GM18508 (cell line): ENCODE results near the gene MUS81.
"Not testable (repeated sequence)": the region's sequence is repeated elsewhere in the genome, so short reads cannot be mapped to it uniquely, and the experiment has no call there.

Source experiments
- ATAC-seq: cut with Tn5 transposase; IDR thresholded peaks from one replicate; pipeline ENCODE4 v1.9.1; 2021; ENCODE audit warnings: moderate number of reproducible peaks; ENCODE audit not compliant: insufficient read depth, unreplicated experiment

Gene MUS81

GRCh38 chr11:65844231-65844872 is 15.9 kb upstream of the MUS81 start:
- no peak for ATAC-seq

GRCh38 chr11:65847746-65848145 is 12.5 kb upstream of the MUS81 start:
- ATAC-seq: no peak

GRCh38 chr11:65848693-65849092 is 11.5 kb upstream of the MUS81 start:
- not testable (repeated sequence) for ATAC-seq

GRCh38 chr11:65849366-65849765 is 10.9 kb upstream of the MUS81 start:
- ATAC-seq: no peak

GRCh38 chr11:65849771-65850216 is 10.4 kb upstream of the MUS81 start:
- no peak for ATAC-seq

GRCh38 chr11:65850217-65851082 is 9.8 kb upstream of the MUS81 start:
- no peak for ATAC-seq

- ATAC-seq: no peak
Measured at GRCh38 chr11:65851083-65851579, 9.1 kb upstream of the MUS81 start.

GRCh38 chr11:65851811-65852507 is 8.3 kb upstream of the MUS81 start:
- no peak for ATAC-seq

- no peak for ATAC-seq
Measured at GRCh38 chr11:65852508-65853245, 7.6 kb upstream of the MUS81 start.

- no peak for ATAC-seq
Measured at GRCh38 chr11:65853246-65853979, 6.8 kb upstream of the MUS81 start.

- no peak for ATAC-seq
Measured at GRCh38 chr11:65854161-65854592, 6.1 kb upstream of the MUS81 start.

- ATAC-seq: no peak
Measured at GRCh38 chr11:65854852-65855837, 5.1 kb upstream of the MUS81 start.

GRCh38 chr11:65855927-65856363 is 4.3 kb upstream of the MUS81 start:
- no peak for ATAC-seq

GRCh38 chr11:65856689-65857499 is 3.3 kb upstream of the MUS81 start:
- no peak for ATAC-seq

- ATAC-seq: no peak
Measured at GRCh38 chr11:65857500-65857852, 2.8 kb upstream of the MUS81 start.

GRCh38 chr11:65857853-65858680 is 2.2 kb upstream of the MUS81 start, which contains the start of gene CFL1:
Gene CFL1, minus strand, starts transcription at chr11:65858180. Its CDS starts 81 bp downstream, at chr11:65858099.
- peak; percentile 28 for ATAC-seq

GRCh38 chr11:65858681-65859087 is 1.5 kb upstream of the MUS81 start:
- ATAC-seq: no peak
